HG03521 (cell line): ENCODE results near the gene CALU.

Source experiments
- ATAC-seq: cut with Tn5 transposase; IDR thresholded peaks from one replicate; pipeline ENCODE4 v1.9.1; 2021; ENCODE audit warnings: mild to moderate bottlenecking, moderate library complexity; ENCODE audit not compliant: unreplicated experiment

CALU gene

DNA sequence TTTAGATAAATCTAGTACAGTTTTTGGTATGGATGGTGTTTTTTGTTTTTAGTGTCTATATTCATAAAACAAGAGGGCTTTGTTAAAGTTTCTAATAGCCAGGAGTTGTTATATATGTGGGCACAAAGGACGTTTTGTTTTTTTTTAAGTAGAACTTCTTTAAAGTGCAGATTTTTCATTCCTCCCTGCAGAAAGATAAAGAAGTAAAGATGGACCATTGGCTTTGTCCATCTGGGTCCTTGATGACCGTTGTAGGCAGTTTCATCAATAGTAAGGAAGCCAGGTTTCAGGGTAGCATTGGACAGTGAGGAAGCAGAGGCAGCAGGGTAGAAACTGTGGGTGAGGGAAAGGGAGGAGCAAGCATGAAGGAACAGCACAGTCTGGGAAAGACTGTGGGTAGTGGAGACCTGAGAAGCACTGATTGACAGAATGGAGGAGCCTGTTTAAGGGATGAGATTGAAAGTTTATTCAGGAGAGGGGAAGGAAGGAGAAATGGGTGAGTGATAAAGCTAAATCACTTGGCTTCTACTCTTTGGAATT, 5.3 kb downstream of the CALU start:
- ATAC-seq, result no peak

DNA sequence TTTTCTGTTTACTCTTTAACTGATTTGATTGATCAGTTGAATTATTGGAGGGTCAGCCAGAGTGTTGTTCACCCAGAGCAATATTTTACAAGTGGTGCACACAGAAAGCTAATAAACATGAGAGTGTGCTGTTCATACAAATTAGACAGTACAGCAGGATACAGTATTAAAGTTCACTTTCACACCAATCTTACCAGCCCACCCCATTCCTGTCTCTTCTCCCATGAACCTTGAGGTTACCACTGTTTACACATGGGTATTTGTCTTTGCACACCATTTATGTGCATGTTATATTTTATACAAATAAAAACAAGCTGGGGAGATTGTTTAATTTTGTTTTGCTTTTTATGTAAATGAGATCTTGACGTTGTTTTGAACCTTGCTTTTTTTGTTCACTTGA, 6.5 kb downstream of the CALU start:
- ATAC-seq, result no peak

DNA sequence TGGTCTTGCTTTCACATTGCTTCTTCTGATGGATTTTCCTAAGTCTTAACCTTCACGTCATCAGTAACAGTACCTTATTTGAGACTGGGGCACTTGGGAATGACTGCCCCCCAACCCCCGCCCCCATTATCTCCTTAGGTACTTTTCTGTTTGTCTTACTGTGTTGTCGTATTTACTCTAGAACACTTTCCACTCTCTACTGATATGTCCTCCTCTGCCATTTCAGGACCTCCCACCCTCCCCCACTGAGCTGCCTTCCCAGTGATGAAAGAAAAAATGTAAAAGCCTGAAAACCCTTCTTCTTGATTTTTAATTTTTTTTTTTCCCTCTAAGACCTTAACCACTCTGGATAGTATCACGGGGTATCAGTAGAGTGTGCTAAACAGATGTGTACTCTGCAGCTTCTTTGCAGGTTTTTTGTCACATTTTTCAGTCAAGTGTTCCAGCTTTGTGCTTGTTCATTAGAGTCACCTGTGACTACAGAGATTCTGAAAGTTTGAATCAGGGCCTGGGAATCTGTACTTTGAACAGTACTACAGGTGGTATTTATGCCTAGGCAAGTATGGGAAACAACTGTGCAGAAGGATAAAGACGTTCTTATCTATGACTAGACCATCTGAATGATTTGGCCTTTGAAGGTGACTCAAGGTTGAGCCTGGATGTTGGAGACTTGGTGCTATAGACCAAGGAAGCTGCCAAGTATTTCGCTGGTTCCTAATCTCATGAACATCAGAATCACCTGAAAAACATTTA, 8.3 kb downstream of the CALU start:
- no peak for ATAC-seq

DNA sequence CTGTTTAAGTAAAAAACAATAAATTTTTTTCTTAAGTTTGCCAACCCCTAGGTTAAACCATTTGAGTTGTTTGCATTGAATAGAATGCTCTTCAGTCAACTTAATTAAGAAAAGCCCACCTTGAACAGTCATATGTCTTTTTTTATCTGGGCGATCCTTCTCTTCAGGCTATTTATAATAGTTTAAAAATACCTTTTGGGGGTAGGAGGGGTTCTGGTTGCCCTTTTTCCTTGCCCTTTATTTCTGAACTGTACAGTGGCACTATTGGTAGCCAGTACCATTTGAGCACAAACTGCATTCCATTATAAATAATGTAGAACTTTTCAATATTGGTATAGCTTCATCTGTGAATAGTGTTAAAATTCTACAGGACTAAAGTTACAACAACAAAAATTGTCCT, 13.1 kb downstream of the CALU start:
- ATAC-seq, result no peak

DNA sequence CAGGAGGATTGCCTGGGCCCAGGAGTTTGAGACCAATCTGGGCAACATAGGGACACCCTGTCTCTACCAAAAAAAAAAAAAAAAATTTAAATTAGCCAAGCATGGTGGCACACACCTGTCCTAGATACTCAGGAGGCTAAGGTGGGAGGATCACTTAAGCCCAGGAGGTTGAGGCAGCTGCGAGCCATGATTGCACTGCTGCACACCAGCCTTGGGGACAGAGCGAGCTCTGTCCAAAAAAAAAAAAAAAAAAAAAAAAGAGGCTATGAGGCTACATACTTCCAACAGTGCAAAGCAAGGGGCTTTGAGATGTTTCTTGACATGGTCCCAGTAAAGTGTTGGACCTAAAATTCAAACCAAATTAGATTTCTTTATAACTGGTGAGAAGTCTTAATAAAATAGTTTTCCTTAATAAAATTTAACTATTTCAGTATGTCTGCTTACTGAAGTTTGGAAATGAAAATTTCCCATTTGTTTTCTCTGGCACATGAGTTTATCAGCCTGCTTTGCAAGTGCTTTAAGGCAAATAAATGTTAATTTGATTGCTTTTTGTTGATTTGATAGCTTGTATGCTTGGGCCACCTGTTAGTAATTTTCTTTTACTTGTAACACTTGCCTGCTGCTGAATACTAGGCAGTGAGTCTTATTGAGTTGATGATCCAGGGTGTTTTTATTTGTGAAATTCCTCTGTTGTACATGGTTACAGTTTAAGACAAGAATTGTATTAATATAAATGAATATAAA, 16.1 kb downstream of the CALU start:
- ATAC-seq, result no peak

DNA sequence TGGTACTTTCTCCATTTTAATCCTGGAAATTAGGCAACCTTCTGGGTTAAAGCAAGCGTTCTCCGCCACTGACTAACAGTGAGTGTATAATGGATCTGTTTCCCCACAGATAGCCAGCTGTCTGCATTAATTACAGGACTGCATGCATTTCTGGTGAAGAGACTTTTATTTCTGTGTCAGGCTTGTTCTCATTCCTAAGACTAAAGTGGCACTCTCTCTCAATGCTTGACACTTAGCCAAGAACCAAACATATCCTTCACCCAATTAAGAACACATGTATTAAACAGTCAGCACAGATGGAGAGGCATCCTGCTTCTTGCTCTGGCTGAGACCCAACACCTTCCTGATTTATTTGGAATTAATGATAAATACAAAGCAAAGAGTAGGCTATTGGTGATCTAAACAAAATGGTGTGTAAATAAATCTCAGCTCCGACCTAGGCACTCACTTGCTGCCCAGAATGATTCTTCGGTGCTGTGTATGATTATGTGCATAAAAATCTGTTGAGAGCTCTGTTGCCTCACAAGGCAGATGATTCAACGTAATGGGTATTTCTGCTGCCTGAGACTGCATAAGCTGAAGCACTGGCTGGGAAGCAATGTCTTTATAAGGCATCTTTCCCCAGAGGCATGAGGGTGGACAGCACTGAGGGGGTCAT, 16.8 kb downstream of the CALU start:
- ATAC-seq, result no peak

DNA sequence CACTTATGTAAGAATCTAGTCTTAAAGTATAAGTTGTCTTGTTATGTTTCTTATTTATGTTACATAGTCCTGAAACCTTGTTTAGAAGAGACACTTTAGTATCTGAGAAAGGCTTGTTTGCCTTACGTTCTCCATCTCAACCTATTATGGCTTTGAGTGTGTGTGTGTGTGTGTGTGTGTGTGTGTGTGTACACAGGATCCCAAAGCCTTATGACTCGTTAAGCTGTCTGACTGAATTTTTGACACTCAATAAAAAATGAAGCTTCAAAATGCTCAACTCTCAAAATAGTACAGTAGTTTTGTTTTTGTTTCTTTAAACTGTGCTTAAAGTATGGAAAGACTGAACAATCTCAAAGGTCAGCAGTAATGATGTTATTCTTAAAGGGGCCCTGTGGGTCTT, 18.0 kb downstream of the CALU start:
- ATAC-seq, result no peak

DNA sequence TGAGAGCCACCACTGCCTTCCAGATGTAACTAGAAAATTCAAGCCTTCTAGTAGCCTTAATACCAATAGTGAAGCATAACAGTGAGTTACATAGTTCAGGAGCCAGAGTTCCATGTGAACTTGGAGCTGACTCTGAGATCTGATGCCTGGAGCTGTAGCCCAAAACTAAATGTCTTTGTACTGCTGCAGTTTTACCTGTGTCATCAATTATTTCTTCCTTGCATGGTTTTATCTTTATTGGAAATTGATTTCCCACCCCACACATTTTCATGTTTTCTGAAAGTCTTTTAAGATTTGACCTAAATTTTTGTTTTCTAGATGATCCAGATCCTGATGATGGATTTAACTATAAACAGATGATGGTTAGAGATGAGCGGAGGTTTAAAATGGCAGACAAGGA, 19.4 kb downstream of the CALU start:
- no peak for ATAC-seq

DNA sequence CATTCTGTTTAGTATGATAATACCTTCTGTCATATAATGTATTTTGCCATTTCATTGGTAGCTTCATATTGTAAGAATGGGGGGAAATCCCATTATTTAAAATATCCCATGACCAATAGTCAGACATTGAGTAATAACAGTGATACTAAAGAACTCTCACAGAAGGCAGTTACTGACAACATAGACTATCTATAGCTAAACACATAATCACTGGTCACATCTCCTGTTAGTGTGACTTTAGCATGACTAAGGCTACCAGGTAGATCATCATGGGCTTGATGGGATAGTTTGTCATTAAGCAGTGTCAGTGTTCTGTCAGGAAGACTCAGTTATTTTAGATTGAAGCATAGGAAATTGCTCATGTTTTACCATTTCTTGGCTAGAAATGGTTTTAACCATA, 20.1 kb downstream of the CALU start:
- ATAC-seq, result no peak

DNA sequence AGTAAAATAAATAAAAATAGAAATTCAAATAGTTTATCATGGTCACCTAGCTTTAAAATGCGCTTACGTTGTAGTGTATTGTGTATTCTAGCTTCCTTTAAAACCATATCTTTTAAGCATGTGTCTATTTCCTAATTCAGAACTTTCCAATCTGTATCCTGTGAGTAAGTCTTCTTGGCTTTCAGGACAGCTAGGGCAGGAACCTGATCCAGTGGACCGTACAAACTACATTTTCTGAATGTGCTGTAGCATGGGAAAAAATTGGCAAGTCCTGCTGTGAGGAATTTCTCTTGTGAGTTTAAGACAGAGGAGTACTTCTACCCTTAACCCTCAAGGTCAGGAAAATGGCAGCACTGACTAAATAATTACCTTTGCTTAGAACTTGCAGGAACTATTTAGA, 24.4 kb downstream of the CALU start:
- ATAC-seq, result no peak

DNA sequence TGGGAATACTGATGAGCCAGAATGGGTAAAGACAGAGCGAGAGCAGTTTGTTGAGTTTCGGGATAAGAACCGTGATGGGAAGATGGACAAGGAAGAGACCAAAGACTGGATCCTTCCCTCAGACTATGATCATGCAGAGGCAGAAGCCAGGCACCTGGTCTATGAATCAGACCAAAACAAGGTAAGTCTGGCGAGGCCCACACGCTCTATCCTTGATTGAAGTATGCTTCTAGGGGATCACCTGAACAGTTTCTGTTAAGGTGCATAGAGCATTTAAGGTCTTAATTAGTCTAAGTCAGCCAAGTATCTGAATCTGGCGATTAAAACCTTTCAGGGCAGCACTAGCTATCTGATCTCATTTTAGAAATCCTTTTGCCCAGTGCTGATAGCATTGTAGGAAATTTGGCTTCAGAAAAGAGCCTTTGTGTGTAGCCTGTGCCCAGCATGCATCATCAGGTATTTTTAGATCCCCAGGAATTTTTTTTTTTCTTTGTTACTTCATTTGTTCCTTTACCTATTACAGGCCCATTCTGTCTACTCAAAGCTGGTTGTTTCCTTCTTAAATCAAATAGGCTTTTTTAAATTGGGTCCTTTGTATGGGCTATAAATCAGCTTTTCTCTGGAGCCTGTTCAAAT, 28.4 kb downstream of the CALU start:
- ATAC-seq, result no peak

DNA sequence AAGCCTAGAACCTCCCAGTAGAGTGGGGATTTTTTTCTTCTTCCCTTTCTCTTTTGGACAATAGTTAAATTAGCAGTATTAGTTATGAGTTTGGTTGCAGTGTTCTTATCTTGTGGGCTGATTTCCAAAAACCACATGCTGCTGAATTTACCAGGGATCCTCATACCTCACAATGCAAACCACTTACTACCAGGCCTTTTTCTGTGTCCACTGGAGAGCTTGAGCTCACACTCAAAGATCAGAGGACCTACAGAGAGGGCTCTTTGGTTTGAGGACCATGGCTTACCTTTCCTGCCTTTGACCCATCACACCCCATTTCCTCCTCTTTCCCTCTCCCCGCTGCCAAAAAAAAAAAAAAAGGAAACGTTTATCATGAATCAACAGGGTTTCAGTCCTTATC, 31.1 kb downstream of the CALU start:
- ATAC-seq, result no peak

DNA sequence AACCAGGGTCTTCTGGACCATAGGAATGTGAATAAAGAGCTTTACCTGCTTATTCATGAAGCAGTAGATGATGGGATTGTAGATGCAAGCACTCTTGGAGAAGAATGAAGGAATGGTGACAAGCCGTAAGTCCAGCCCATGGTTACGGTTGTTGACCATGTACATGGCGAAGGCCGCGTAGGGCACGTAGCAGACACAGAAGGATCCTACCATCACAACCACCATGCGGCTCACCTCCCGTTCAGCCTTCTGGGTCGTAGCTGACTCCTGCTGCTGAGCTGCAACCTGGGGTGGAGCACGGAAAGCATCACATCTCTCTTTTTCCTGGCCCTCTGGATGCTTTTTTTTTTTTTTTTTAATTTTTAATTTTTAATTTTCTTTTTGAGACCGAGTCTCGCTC, 34.4 kb downstream of the CALU start:
- ATAC-seq, result no peak

DNA sequence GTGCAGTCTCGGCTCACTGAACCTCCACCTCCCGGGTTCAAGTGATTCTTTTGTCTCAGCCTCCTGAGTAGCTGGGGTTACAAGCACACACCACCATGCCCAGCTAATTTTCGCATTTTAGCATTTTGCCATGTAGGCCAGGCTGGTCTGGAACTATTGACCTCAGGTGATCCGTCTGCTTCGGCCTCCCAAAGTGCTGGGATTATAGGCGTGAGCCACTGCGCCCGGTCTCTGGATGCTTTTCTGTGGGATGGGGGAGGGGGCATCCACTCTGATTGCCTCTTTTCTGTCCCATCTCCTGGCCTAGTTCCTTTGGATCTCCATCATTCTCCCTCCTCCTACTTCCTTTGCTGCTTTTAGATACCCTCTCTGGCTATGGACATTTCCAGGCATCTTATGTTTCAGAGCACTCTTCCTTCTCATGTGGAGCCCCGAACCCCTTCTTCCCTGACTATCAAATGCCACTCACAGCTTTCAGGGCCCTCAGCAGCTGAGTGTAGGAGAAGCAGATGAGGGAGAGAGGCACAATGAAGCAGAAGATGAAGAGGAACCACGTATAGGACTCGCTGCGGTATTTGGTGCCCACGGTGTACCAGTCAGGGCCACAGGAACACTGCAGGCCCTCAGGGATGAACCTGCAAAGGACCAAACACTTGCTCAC, 35.0 kb downstream of the CALU start:
- ATAC-seq, result no peak

DNA sequence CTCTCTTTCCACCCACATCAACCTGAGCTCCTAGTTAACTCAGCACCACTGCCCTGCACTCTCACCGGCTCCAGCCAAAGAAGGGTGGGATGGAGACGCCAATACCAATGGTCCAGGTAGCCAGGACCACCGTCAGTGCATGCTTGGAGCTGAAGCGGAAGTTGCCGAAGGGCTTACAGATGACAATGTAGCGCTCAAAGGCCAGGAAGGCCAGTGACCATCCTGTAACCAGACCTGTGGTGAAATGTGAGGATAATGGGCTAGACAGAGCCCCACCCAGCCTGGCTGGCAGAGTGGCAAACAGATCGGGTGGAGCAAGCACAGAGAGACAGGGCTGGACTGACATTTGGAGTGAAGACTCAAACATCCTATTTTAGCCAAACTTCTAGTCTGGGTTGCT, 35.8 kb downstream of the CALU start:
- no peak for ATAC-seq

DNA sequence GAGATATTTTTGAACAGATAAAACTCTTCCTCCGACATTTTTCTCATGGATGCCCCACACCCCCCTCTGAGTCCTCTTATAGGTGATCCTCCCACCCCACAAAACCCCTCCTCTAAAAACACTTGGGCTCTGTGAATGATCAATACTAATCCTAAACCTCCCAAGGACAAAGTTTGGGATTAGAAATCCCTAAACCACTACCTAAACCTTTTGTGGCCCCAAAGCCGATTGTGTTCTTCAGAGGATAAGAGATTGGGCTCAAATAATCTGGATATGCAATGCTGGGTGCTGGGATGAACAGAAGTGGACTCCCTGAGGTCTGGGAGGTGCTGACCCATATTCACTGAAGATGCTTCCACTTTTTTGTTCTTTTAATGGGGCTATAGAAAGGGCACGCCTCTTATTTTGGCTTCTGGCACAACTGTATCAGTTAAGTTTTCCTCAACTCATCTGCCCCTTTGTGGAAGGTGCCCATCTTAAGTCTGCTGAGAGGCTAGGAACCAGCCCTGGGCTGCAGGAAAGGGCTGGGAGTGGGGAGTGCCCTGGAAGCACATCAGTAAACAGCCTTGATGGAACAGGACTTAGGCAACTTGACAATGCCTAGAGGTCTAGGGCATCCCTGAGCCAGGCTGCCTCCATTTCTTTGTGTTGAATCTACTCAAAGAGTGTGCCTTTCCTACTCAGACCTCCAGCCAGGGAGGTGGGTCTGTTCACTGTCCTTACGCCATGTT, 36.8 kb downstream of the CALU start, which contains the start of gene OPN1SW:
Gene OPN1SW (minus strand): TSS at position 51 of the 731 bp plus-strand sequence. CDS start 13 bp downstream, at position 38.
- ATAC-seq, result no peak

DNA sequence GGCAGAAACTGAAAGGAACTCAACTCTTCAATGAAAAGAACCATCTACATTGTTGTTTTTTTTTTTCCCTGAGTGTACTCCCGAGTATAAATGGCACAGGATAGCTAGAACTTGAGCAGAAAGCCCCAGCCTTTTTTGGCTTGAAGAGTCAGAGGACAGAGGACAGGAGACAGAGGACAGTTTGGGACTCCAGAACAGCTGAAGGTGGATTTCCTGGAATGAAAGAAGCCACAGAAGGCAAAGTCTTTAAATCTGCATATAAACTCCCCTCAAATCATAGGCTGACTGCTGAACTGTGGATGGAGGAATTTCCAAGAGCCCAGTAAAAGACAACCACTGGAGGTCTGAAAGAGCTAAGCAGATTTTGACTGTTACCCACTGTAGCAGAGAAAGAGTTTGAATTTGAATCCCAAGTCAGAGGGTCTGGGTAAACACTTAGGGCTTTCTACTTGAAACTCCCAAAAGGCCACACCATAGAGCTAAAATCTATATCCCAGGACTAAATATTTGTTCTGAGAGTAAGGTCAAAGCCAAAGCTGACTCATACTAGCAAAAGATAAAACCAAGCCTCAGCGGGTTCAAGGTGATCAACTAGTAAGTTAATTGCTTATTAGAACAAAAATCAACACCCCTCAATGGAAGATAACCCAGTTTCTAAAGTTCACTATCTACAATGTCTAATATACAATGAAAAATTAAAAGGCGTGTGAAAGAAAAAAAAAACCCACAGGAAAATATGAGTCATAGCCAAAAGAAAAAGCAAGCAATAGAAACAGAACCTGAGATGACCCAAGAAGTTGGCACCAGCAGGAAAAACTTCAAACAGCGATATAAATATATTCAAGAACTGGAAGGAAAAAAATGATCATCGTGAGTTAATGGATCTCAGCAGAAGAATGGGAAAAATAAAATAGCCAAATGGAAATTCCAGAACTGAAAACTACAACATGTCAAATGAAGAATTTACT, 38.3 kb downstream of the CALU start:
- no peak for ATAC-seq

DNA sequence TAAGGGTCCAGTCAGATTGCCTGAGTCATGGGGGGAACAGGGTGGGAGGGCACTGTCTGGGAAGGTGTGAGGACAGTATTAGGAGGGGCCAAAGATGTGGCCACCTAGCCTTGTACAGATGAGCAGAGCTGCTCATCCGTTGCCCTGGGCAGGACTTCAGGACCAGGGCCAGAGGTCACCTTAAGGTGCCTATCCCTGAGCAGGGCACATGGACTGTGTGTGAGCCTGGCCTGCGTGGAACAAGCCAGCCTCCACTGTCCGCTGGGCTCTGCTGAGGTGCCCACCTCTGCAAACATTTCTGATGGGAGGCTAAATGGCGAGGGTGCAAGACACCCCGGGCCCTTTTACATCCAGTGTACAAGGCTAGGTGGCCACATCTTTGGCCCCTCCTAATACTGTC, 39.8 kb downstream of the CALU start:
- ATAC-seq, result no peak

DNA sequence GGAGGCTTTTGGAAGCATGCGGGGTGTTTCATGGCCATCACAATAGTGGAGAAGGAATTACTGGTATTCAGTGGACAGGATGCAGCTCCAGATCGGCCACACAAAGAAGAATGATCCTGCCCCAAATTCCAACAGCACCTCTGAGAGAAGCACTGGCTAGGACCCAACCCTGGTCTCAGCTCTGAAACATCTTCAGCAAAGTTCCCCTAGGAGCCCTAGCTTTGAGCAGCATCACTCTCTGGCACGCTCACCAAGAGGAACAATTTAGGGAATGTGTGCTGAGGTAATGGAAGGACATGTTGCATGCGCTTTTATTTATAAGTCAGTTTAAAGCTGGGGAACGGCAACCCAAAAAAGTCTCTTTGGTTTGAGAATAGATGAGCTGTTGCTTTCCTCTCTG, 42.0 kb downstream of the CALU start:
- ATAC-seq, result no peak
